ENCODE measurements around the gene ARPC1B. TPM values are rescaled to one million over a fixed set of nuclear protein-coding genes. Genes with fewer than 3 reads are reported as not detected.

Gene ARPC1B
- total RNA-seq, 1 donor from 2014 or later = 9.5 TPM

GRCh38 chr7:99399597-99399996, 25.1 kb downstream of the ARPC1B start:
- no peak overlapping the region for H3K4me3 Mint-ChIP-seq (ENCODE audit: unreplicated experiment)
- peaks cover 7% of the 10 kb centered on the region for H3K4me1 Mint-ChIP-seq (ENCODE audit: low read depth, unreplicated experiment)
- peaks cover 6% of the 10 kb centered on the region for H3K36me3 Mint-ChIP-seq (ENCODE audit: unreplicated experiment)
- peaks cover 3% of the 10 kb centered on the region for H3K27me3 Mint-ChIP-seq (ENCODE audit: unreplicated experiment)
- no peak for DNase-seq
- no peak overlapping the region for H3K27ac Mint-ChIP-seq (ENCODE audit: unreplicated experiment)
- peaks cover 4% of the 10 kb centered on the region for H3K9me3 Mint-ChIP-seq (ENCODE audit: unreplicated experiment)
- no peak for TF ChIP-seq CTCF (IDR thresholded peaks at IDR 0.05; ENCODE audit: partially characterized antibody, unreplicated experiment)

GRCh38 chr7:99402854-99403253, 28.3 kb downstream of the ARPC1B start:
- peaks cover 6% of the 10 kb centered on the region for H3K36me3 Mint-ChIP-seq (ENCODE audit: unreplicated experiment)
- peak overlapping the region; percentile 59 for H3K4me3 Mint-ChIP-seq (ENCODE audit: unreplicated experiment)
- H3K27ac Mint-ChIP-seq (ENCODE audit: unreplicated experiment) = no peak overlapping the region
- TF ChIP-seq CTCF (IDR thresholded peaks at IDR 0.05; ENCODE audit: partially characterized antibody, unreplicated experiment) = no peak
- DNase-seq = no peak
- H3K9me3 Mint-ChIP-seq (ENCODE audit: unreplicated experiment) = peaks cover 6% of the 10 kb centered on the region
- H3K4me1 Mint-ChIP-seq (ENCODE audit: low read depth, unreplicated experiment) = peaks cover 18% of the 10 kb centered on the region
- peaks cover 5% of the 10 kb centered on the region for H3K27me3 Mint-ChIP-seq (ENCODE audit: unreplicated experiment)

- H3K36me3 Mint-ChIP-seq (ENCODE audit: unreplicated experiment) = peaks cover 6% of the 10 kb centered on the region
- peaks cover 5% of the 10 kb centered on the region for H3K27me3 Mint-ChIP-seq (ENCODE audit: unreplicated experiment)
- peaks cover 4% of the 10 kb centered on the region for H3K9me3 Mint-ChIP-seq (ENCODE audit: unreplicated experiment)
- peaks cover 18% of the 10 kb centered on the region for H3K4me1 Mint-ChIP-seq (ENCODE audit: low read depth, unreplicated experiment)
- no peak for TF ChIP-seq CTCF (IDR thresholded peaks at IDR 0.05; ENCODE audit: partially characterized antibody, unreplicated experiment)
- no peak overlapping the region for H3K4me3 Mint-ChIP-seq (ENCODE audit: unreplicated experiment)
- peak overlapping the region; percentile 93 for H3K27ac Mint-ChIP-seq (ENCODE audit: unreplicated experiment)
- DNase-seq = no peak
Measured at GRCh38 chr7:99403764-99404163, 29.2 kb downstream of the ARPC1B start.

GRCh38 chr7:99404235-99404976, 29.9 kb downstream of the ARPC1B start:
- peak overlapping the region; percentile 93 for H3K27ac Mint-ChIP-seq (ENCODE audit: unreplicated experiment)
- DNase-seq = no peak
- H3K9me3 Mint-ChIP-seq (ENCODE audit: unreplicated experiment) = peaks cover 6% of the 10 kb centered on the region
- H3K27me3 Mint-ChIP-seq (ENCODE audit: unreplicated experiment) = peaks cover 8% of the 10 kb centered on the region
- peak overlapping the region; percentile 41 for H3K4me3 Mint-ChIP-seq (ENCODE audit: unreplicated experiment)
- TF ChIP-seq CTCF (IDR thresholded peaks at IDR 0.05; ENCODE audit: partially characterized antibody, unreplicated experiment) = no peak
- H3K4me1 Mint-ChIP-seq (ENCODE audit: low read depth, unreplicated experiment) = peaks cover 18% of the 10 kb centered on the region
- peaks cover 11% of the 10 kb centered on the region for H3K36me3 Mint-ChIP-seq (ENCODE audit: unreplicated experiment)

- H3K27ac Mint-ChIP-seq (ENCODE audit: unreplicated experiment) = peak overlapping the region; percentile 93
- no peak overlapping the region for H3K4me3 Mint-ChIP-seq (ENCODE audit: unreplicated experiment)
- peaks cover 12% of the 10 kb centered on the region for H3K36me3 Mint-ChIP-seq (ENCODE audit: unreplicated experiment)
- peaks cover 9% of the 10 kb centered on the region for H3K27me3 Mint-ChIP-seq (ENCODE audit: unreplicated experiment)
- no peak for TF ChIP-seq CTCF (IDR thresholded peaks at IDR 0.05; ENCODE audit: partially characterized antibody, unreplicated experiment)
- peaks cover 6% of the 10 kb centered on the region for H3K9me3 Mint-ChIP-seq (ENCODE audit: unreplicated experiment)
- no peak for DNase-seq
- peaks cover 21% of the 10 kb centered on the region for H3K4me1 Mint-ChIP-seq (ENCODE audit: low read depth, unreplicated experiment)
Measured at GRCh38 chr7:99404977-99405320, 30.4 kb downstream of the ARPC1B start.
